ENCODE measurements around the gene SLC25A52.

The SLC25A52 gene

DNA sequence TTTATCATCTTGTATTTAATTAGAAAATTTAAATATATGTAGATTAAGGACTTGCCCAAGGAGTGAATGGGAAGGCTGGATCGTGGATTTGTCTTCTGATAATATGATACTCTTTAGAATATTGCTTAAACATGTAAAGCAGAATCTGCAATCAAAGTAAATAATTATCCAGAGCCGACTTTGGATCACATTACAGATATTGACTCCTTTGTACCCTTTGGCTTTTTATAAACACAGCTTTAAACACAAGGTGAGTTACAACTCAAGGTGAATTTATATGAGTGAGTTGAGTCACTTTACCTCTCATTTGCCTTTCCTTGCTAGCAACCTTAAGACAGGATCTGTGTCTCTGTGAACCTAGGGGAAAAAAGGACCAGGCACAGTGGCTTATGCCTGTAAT lies 37.7 kb upstream of the SLC25A52 start:
- H3K4me1 ChIP-seq (ENCODE audit: insufficient read depth, low read length): no peaks in the 10 kb centered on the region
- H3K27ac ChIP-seq (ENCODE audit: low read length): no peak overlapping the region
- no peak overlapping the region for H3K4me2 ChIP-seq (ENCODE audit: insufficient read depth, low read length)
- H3K9ac ChIP-seq (ENCODE audit: low read depth, low read length): no peak overlapping the region
- TF ChIP-seq EZH2 (IDR thresholded peaks at IDR 0.05; ENCODE audit: borderline replicate concordance, low read depth, low read length, severe bottlenecking) (no peak), CTCF (IDR thresholded peaks at IDR 0.05; ENCODE audit: borderline replicate concordance, extremely low read depth, low read length, poor library complexity, severe bottlenecking) (no peak)
- no peak for DNase-seq
- no peaks in the 10 kb centered on the region for H3K27me3 ChIP-seq (ENCODE audit: insufficient read depth, low read length, poor library complexity)
- no peak overlapping the region for H3K4me3 ChIP-seq (ENCODE audit: low read depth in 1 of 2, low read length in 2 of 2)
- ATAC-seq (ENCODE audit: insufficient read depth, low read depth): no peak
- H2AFZ ChIP-seq (ENCODE audit: low read depth, low read length): no peak overlapping the region
- H3K79me2 ChIP-seq (ENCODE audit: insufficient read depth, low read length): no peaks in the 10 kb centered on the region
- H4K20me1 ChIP-seq (ENCODE audit: insufficient read depth, low read length): no peaks in the 10 kb centered on the region
- H3K36me3 ChIP-seq (ENCODE audit: insufficient read depth, low read length): no peaks in the 10 kb centered on the region
- no peaks in the 10 kb centered on the region for H3K9me3 ChIP-seq (ENCODE audit: insufficient read depth, low read length, severe bottlenecking)

GRCh38 chr18:31795747-31796146 lies 35.1 kb upstream of the SLC25A52 start:
- DNase-seq (no peak), ATAC-seq (ENCODE audit: insufficient read depth, low read depth) (no peak)
- Histone ChIP-seq H3K4me3 (ENCODE audit: low read depth in 1 of 2, low read length in 2 of 2) (no peak overlapping the region), H3K27ac (ENCODE audit: low read length) (no peak overlapping the region), H3K27me3 (ENCODE audit: insufficient read depth, low read length, poor library complexity) (no peaks in the 10 kb centered on the region), H3K4me1 (ENCODE audit: insufficient read depth, low read length) (no peaks in the 10 kb centered on the region), H3K36me3 (ENCODE audit: insufficient read depth, low read length) (no peaks in the 10 kb centered on the region), H3K9me3 (ENCODE audit: insufficient read depth, low read length, severe bottlenecking) (no peaks in the 10 kb centered on the region), H2AFZ (ENCODE audit: low read depth, low read length) (no peak overlapping the region), H3K9ac (ENCODE audit: low read depth, low read length) (no peak overlapping the region), H3K4me2 (ENCODE audit: insufficient read depth, low read length) (no peak overlapping the region), H4K20me1 (ENCODE audit: insufficient read depth, low read length) (no peaks in the 10 kb centered on the region), H3K79me2 (ENCODE audit: insufficient read depth, low read length) (no peaks in the 10 kb centered on the region)
- TF ChIP-seq EZH2 (IDR thresholded peaks at IDR 0.05; ENCODE audit: borderline replicate concordance, low read depth, low read length, severe bottlenecking) (no peak), CTCF (IDR thresholded peaks at IDR 0.05; ENCODE audit: borderline replicate concordance, extremely low read depth, low read length, poor library complexity, severe bottlenecking) (no peak)

- no peak for DNase-seq
These were observed 32.9 kb upstream of the SLC25A52 start for GRCh38 chr18:31793531-31793930.

More at GRCh38 chr18:31793531-31793930, 32.9 kb upstream of the SLC25A52 start:
- Histone ChIP-seq H3K36me3 (ENCODE audit: insufficient read depth, low read length) (no peaks in the 10 kb centered on the region), H3K27ac (ENCODE audit: low read length) (no peak overlapping the region), H3K4me3 (ENCODE audit: low read depth in 1 of 2, low read length in 2 of 2) (no peak overlapping the region), H3K4me2 (ENCODE audit: insufficient read depth, low read length) (no peak overlapping the region), H3K9ac (ENCODE audit: low read depth, low read length) (no peak overlapping the region), H3K79me2 (ENCODE audit: insufficient read depth, low read length) (no peaks in the 10 kb centered on the region), H3K27me3 (ENCODE audit: insufficient read depth, low read length, poor library complexity) (no peaks in the 10 kb centered on the region), H2AFZ (ENCODE audit: low read depth, low read length) (no peak overlapping the region), H3K4me1 (ENCODE audit: insufficient read depth, low read length) (no peaks in the 10 kb centered on the region), H3K9me3 (ENCODE audit: insufficient read depth, low read length, severe bottlenecking) (no peaks in the 10 kb centered on the region), H4K20me1 (ENCODE audit: insufficient read depth, low read length) (no peaks in the 10 kb centered on the region)
- no peak for ATAC-seq (ENCODE audit: insufficient read depth, low read depth)
- TF ChIP-seq EZH2 (IDR thresholded peaks at IDR 0.05; ENCODE audit: borderline replicate concordance, low read depth, low read length, severe bottlenecking) (no peak), CTCF (IDR thresholded peaks at IDR 0.05; ENCODE audit: borderline replicate concordance, extremely low read depth, low read length, poor library complexity, severe bottlenecking) (no peak)

Measured in DND-41 (cell line).